ENCODE results near the gene RTCB. TPM values are rescaled to one million over a fixed set of nuclear protein-coding genes. Genes with fewer than 3 reads are reported as not detected.

The RTCB gene
- 100 to 1,000 TPM in 1 of 2 donors, 10 to 100 TPM in 1; 87.2 to 117 TPM for total RNA-seq
- long read RNA-seq, transcript RTCB-201 (12 exons, 2,027 nt): major isoform, 364 of 395 reads
- long read RNA-seq, partial matches to known transcripts: 14 of 395 reads
- long read RNA-seq, other reads (novel, unspliced or antisense): 16 of 395 reads

DNA sequence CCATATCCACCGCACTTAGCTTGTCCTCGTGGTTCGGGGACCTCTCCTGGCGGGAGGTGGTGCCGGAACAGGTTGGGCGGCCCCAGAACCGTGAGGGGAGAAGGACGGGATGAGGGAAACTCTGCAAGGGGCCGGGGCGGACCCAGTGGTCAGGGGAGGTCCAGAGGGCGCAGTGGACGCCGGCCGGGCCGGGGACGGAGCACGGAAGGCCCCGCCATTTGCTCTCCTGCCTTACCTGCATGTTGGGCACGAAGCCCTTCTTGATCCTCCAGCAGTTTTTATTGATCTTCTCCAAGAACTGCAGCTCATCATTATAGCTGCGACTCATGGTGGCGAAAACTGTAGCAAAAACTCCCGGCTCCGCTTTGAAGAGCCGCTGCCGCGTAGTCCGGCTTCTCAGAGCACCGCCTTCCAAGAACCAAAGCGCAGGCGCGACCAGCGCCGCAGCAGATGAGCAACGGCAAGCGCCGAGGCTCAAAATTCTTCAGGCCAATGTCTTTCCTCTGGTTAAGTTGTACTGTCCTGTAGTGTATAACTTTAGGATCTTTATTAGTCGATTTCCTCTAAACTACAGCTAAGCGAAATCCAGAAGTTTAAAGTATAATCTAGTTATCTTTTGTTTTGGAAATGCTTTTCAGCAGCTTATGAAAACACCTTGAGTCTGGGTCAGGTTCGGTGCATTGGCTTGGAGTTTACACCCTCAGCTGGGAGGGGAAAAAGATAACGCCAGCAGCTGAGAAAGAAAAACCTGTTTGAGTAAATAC lies at the start of gene RTCB:
TSS of gene RTCB (minus strand) at position 419 of the 764 bp plus-strand sequence. CDS start at position 328, 91 bp downstream.
- ATAC-seq (peak; percentile 69), DNase-seq (peak; percentile 91 to 96)
- intact Hi-C loops (cut with DNase I, micrococcal nuclease): no loop called here

DNA sequence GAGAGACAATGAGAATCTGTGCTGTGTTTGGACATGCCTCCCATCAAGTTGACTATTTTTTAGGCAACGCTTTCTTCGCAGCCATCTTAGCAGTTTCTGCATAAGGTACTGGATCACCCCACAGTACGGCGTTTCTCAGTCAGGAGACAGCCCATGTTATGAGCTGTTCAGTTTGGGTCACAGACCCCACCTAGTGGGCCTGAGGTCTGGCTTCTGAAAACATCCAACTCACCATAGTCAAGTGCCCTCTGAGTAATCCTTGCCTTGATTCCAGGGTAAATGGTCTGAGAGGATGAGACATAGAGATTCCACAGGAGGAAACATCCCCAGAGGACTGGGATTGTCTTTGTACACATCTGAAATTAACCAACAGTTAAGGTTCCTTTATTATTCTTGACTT lies 45.0 kb upstream of the RTCB start:
- DNase-seq (no peak), ATAC-seq (no peak)
- intact Hi-C loops (cut with DNase I, micrococcal nuclease): no loop called here

DNA sequence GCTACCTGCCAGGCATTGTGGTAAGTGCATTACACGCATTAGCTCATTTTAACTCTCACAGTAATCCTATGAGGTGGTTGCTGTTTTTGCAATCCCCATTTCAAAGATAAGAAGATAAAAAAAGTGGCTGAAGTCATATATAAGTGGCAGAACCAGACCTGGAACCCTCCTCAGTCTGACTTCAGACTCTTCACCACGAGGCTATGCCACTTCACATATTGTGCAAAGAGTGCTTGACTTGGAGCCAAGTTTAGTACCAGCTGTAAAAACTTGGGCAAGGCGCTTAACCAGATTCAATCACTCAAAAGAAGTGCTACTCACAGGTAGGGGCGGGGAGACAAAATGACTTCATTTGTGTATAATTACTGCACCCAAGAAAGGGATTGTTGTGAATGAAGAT lies 36.9 kb upstream of the RTCB start:
- ATAC-seq: peak; percentile 59
- intact Hi-C loops (cut with DNase I, micrococcal nuclease): no loop called here
- no peak for DNase-seq

DNA sequence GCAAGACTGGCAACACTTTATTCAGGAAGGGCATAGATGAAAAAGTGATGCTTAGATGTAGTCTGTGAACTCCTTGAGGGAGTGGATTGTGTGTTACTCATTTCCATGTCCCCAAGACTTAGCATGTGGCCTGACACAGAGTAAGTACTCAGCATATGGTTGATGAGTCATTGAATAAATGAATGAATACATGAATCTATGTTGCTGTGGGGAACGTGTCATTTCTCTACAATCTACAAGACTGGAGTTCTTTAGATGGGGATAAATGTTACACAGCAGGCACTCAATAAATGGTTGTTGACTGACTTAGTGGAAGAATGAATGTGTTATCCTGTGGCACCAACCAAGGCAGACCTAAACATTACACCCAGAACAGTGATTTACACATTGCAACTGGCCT lies 34.3 kb upstream of the RTCB start:
- DNase-seq (no peak), ATAC-seq (no peak)
- intact Hi-C loops (cut with DNase I, micrococcal nuclease): no loop called here

DNA sequence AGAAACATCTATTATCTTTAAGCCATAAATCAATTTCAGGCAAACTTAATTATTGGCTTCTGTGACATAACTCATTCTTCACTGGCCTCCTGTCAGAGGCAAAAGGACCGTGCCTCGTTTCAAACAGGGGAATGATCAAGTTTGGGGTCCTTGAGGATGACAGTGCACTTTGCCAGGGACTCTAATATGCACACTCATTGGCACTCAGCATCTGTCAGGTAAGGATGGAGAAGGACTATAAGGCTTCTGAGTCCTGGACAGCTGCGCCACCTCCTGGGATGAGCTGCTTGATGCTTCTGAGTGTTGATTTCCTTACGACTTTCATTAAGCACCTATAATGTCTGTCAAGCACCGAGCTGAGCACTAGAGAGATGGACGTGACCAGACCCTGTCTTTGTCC lies 32.0 kb upstream of the RTCB start:
- peak in 1 of 2 donors; percentile 64 for DNase-seq
- peak; percentile 87 for ATAC-seq
- intact Hi-C loops (cut with DNase I, micrococcal nuclease): no loop called here

DNA sequence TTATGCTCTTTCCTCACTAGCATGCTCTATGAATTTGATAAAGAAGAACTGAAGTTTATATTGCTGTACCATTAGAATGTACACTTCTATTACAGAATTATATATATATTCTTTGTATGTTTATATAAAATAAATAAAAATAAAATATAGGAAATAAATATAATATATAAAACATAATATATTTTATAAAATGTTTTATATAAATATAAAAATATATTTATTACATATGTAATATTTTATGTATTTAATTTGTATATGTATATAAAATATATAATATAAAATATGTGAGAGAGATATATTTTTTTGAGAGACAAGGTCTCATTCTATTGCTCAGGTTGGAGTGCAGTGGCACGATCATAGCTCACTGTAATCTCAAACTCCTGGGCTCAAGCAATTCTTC lies 18.3 kb upstream of the RTCB start:
- ATAC-seq: no peak
- intact Hi-C loops (cut with DNase I, micrococcal nuclease): no loop called here

DNA sequence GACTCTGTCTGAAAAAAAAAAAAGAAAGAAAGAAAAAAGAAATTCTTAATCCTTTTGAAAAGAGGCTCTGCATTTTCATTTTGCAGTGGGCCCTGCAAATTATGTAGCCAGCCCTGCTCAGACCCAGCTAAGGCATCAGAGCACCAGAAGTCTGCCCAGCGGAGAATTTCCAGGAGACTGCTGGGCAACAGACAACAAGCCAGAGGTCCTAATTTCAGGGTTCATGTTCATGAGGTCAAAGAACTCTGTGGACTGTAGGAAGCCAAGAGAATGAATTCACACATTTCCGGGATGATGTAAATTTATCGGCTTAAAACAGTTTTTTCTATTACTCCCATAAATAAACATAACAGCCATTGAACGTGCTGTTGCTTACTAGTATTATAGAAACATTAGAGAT lies 14.8 kb upstream of the RTCB start:
- ATAC-seq (no peak), DNase-seq (no peak)
- intact Hi-C loops (cut with DNase I, micrococcal nuclease): no loop called here

More for the DNA sequence above, 18.3 kb upstream of the RTCB start:
- DNase-seq: no peak

DNA sequence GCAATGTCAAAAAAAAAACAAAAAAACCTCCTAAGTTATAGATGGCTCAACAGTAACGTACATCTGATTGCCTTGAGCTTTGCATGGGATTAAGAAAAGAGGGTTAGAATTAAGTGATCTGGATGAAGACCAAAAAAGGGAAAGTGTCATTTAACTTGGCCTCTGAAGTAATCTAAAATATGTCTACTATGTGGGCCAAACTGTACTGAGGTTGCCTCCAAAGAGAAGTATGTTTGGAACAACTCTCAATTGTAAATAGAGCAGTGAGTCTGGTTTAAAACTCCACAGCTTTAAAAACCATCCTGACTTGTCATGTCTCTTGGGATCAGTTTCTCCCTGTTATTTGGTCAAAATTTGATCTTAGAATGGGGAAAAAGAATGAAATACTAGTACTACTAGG lies 11.6 kb upstream of the RTCB start:
- no peak for DNase-seq
- intact Hi-C loops (cut with DNase I, micrococcal nuclease): no loop called here
- ATAC-seq: no peak

DNA sequence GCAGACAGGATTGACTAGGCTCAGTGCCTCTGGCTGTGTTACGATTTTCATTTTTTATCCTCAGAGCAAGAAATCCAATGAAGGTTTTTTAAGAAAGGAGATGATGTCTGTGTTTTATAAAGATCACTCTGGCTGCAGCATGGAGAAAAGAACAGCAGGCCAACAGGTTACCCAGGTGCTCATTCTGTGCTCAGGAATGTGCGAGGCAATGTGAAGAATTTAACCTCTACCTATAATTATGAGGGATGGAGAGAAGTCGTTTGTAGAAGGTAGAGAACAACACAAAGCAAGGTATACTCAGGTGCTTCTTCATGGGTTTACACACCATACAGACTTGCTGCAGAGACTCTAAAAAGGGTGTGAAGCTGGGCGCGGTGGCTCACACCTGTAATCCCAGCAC lies 10.0 kb upstream of the RTCB start:
- no peak for DNase-seq
- ATAC-seq: no peak
- intact Hi-C loops (cut with DNase I, micrococcal nuclease): no loop called here

DNA sequence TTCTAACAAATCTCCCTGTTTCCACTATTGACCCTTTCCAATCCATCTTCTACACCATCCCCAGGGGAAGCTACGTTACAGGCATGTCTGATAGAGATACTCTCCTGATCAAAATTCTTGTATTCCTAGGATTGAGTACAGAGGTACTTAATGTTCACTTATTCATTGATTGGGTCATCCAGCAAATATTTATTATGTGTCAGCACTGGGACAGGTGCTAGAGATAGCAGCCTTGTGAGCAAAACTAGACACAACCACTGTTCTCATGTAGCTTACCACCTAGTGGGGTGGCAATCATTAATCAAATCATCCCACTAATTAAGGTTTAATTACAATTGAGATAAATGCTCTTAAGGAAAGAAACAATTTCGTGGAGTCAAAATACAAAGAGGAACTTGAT lies 9.4 kb upstream of the RTCB start:
- intact Hi-C loops (cut with DNase I, micrococcal nuclease): no loop called here
- DNase-seq (no peak), ATAC-seq (no peak)

DNA sequence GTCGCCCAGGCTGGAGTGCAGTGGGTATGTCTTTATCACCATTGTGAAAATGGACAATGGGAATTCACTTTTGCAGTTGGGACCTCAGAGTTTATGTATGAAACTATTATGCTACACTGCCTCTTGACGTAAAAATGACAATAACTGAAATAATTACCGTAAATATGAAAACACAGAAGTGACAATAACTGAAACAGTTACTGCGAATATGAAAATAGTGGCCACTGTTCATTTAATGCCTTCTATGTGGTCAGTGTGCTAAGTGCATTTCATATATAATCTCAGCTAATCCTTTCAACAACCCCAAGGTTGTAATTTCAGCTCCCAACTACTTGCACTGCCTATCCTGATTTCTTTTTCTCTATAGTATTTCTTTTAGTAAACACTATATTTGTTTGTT lies 5.9 kb upstream of the RTCB start:
- ATAC-seq (no peak), DNase-seq (no peak)
- intact Hi-C loops (cut with DNase I, micrococcal nuclease): no loop called here

DNA sequence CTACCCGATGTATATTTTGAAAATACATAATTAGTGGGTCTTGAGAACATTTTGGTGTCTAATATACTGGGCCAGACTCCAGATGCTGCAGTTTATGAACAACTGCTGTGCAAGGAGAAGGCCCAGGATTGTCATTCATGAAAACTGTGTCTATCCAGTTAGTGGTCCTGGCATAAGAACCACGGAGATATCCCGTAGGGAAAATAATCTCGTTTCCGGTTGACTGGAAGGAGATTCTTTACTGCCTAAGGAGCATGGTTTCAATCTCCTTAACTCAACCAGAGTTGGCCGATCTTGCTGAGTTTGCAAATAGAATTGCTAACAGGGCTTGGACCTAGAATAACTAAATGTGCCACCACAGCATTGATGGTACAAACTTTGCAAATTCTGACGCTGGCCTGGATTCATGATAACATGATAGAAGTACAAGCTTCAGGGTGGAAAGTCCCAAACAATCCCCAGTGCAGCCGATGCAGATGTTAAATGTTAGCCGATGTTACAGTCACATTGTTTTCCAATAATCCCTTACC lies 4.6 kb upstream of the RTCB start:
- intact Hi-C loops (cut with DNase I, micrococcal nuclease): no loop called here
- DNase-seq (no peak), ATAC-seq (no peak)

DNA sequence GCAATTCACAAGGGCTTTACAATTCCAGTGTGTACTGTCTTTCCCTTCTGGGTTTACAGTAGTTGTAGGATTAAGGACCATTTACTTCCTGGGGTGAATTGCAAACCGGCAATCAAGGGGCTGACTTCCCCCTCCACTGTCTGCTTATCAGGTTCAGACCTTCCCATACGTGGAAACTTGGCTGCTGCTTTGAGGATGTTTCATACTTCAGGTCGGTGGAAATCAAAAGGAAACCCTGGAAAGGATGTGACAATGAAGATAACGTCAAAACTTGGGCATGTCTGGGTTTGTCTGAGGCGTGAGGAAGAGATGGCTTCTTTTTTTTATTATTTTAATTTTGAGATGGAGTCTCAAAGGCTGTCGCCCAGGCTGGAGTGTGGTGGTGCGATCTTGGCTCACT lies 2.1 kb upstream of the RTCB start:
- intact Hi-C loops (cut with DNase I, micrococcal nuclease): no loop called here
- ATAC-seq (no peak), DNase-seq (no peak)

DNA sequence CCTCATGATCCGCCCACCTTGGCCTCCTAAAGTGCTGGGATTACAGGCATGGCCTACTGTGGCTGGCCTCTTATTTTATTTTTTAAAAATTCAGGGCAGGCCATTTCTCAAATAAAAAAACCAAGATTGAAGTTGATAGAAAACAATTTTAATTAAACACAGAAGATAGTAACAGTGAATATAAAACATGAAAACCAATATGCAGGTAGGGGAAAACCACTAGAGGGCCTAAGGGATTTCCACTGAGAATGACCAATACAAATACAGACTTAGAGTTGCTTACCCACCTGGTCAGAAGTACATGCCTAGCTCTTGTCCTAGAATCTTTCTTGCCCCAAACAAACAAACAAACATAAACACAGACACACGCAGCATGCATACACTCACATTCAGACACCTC lies 1.7 kb upstream of the RTCB start:
- ATAC-seq: no peak
- intact Hi-C loops (cut with DNase I, micrococcal nuclease): no loop called here
- no peak for DNase-seq

DNA sequence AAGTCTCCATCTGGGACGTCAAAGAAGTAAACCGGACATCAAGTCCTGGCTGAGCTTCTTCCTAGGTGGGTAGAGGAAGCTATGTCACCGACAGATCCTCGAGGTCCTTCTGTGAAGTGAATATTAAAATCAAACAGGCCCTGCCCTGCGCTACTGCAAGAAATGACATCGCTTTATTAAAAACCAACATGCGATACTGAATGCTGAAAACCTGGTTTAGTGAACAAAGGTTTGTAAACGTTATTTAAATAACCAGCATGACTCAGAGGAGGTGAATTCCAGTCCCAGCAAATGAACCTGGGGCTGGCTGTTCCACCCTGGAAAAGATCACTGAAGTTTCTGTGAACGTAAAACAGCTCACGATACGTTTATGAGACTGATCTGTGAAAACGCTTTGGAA lies 645 bp downstream of the RTCB start:
- intact Hi-C loops (cut with DNase I, micrococcal nuclease): no loop called here
- DNase-seq: peak in 1 of 2 donors; percentile 11

DNA sequence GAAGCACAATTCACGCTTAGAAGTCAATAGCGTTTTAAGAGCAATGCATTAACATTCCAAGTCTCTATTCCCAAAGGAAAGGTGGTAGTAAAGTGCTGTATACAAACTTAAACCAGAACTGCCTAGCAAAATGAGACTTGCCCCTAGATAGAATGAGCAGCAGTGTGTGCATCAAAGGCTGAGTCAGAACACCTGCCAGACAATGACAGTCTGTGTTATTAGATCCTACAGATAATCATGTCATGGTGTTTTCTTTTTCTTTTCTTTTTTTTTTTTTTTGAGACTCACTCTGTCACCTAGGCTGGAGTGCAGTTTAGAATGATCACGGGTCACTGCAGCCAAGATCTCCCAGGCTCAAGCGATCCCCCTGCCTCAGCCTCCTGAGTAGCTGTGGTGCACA lies 1.6 kb downstream of the RTCB start:
- DNase-seq (no peak), ATAC-seq (peak; percentile 12)
- intact Hi-C loops (cut with DNase I, micrococcal nuclease): no loop called here

More for the DNA sequence above, 645 bp downstream of the RTCB start:
- peak; percentile 50 for ATAC-seq

DNA sequence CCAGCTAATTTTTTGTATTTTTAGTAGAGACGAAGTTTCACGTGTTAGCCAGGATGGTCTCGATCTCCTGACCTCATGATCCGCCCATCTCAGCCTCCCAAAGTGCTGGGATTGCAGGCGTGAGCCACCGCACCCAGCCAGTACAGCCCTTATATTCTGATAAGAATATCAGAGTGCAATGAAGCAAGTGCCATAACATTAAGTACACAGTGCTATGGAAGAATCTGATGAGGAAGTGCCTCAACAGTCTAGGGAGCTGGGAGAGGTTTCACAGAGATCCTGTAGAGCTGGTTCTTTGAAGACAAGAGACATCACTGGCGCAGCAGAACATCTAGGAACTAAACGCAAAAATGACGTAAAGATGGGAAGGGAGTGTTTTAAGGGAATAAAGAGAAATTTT lies 2.1 kb downstream of the RTCB start:
- ATAC-seq (peak; percentile 83), DNase-seq (peak; percentile 34 to 44)
- intact Hi-C loops (cut with DNase I, micrococcal nuclease): no loop called here

DNA sequence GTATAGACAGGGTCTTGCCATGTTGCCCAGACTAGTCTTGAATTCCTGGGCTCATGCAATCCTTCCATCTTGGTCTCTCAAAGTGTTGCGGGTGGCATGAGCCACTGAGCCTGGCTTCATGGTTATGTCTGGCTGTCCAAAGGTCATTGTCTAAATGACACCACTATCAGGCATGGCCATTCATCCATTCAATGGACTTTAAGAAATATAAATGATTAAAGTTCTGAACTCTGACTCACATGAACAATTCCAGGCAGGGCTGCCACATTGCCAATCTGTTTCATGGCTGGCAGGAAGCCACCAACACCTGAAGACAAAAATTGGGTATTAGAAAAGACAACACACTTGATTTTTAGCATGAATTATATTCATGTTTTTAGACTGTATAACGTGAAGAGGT lies 4.1 kb downstream of the RTCB start:
- DNase-seq: no peak
- ATAC-seq: peak; percentile 30
- intact Hi-C loops (cut with DNase I, micrococcal nuclease): no loop called here

DNA sequence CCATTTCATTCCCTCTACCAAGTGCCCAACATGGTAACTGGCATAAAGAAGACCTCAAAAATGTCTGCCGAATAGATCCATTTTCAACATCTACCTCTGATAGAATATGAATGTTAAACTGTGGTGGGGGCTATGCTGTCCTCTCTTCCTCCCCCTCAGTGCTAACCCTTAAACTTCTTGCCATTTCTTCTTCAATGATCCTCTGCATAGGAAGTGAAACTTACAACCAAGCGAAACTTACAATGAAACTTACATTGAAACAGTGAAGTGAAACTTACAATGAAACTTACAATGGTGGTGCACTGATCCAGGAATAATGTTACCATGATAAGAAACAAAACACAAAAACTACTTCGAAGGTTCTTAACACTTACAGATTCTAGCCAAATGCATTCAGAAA lies 4.7 kb downstream of the RTCB start:
- DNase-seq (no peak), ATAC-seq (no peak)

DNA sequence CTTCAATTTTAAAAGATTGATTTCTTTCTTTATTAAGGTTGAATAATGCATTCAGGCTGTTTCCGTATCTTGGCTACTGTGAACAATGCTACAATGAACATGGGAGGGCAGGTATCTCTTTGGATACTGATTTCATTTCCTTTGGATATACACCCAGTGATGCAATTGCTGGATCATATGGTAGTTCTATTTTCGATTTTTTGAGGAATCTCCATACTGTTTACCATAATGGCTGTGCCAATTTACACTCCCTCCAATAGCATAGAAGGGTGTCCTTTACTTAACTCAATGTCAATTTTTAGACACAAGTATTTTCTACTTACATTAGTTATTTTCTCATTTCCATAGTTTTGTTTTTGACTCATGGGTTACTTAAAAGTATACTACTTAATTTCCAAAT lies 8.0 kb downstream of the RTCB start:
- ATAC-seq (no peak), DNase-seq (no peak)
- intact Hi-C loops (cut with DNase I, micrococcal nuclease): no loop called here

More for the DNA sequence above, 4.7 kb downstream of the RTCB start:
- intact Hi-C loops (cut with DNase I, micrococcal nuclease): no loop called here

DNA sequence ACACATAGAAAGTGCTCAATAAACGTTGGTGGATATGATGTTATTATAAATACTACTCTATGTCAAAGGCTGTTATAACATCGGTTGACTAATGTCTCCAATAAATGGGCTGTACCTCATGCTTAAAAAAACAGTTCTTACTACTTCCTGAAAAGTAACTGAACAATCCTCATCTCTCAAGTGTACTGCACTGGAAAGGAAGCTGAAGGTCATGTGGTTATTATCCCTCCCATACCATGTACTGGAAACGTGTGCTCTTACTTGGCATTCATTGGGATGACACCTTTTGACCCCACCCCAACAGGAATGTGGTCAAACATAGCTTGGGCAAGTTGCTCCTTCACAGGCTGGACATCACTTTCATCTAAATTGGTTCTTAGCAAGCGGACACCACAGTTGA lies 10.6 kb downstream of the RTCB start:
- DNase-seq: no peak
- intact Hi-C loops (cut with DNase I, micrococcal nuclease): no loop called here
- ATAC-seq: peak; percentile 75

Measured in left colon (tissue), 2 donors.